ENCODE measurements around the gene TMEM107. TPM values are rescaled to one million over a fixed set of nuclear protein-coding genes. Genes with fewer than 3 reads are reported as not detected.
A peak's percentile ranks its signal among the peaks of the same experiment; 100 is the strongest.

The TMEM107 gene
- total and polyA plus RNA-seq, 10 of the 15 experiments (the other 5 are each of a cell fraction or from before 2014, with no cell fraction given): 7.9 to 38.7 (median 22.9) TPM

DNA sequence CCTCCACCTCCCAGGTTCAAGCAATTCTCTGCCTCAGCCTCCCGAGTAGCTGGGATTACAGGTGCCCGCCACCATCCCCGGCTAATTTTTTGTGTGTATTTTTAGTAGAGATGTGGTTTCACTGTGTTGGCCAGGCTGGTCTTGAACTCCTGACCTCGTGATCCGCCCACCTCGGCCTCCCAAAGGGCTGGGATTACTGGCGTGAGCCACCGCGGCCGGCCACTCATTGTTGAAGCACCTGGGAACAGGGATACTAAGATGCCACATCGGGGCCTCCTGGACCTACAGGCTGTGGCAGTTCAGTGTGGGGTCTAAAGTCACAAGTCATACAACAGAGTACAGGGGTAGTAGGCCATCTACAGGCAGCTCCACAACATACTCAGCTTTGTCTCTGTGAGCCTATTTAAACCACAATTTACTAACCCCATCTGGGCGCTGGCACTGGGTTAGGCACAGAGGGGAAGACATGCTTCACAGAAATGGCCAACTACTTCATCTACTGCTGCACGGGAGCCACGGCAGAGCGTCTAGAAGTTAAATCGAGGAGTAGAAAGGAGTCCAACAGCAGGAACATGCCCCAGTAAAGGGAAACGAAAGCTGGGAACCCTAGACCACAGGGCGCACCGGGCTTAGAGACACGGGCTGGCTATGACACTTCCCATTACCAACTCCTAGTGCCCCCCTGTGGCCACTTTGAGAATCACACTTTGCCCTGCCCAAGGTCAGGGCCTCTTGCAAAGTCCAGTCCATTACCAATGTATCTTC, 17.7 kb downstream of the TMEM107 start (continued):
- TF ChIP-seq CBX3 (IDR thresholded peaks at IDR 0.05; ENCODE audit: borderline replicate concordance, low read depth) (no peak), CHD1 (IDR thresholded peaks at IDR 0.05; ENCODE audit: low read depth, low read length) (no peak), CREM (IDR thresholded peaks at IDR 0.05; ENCODE audit: low read depth) (no peak), SP1 (IDR thresholded peaks at IDR 0.05; ENCODE audit: low read depth, low read length) (no peak), SMC3 (IDR thresholded peaks at IDR 0.05; ENCODE audit: borderline replicate concordance, low read length) (peak; percentile 63; the same call in 1 of the 2 replicates), SMAD1 (IDR thresholded peaks at IDR 0.05; ENCODE audit: low read depth, partially characterized antibody) (no peak), ATF7 (IDR thresholded peaks at IDR 0.05; ENCODE audit: low read depth) (no peak), DPF2 (IDR thresholded peaks at IDR 0.05) (no peak), MEF2A (IDR thresholded peaks at IDR 0.05; ENCODE audit: insufficient read depth, low read depth, low read length) (no peak), MYC (IDR thresholded peaks at IDR 0.05; ENCODE audit: insufficient read depth, insufficient read length, insufficient replicate concordance, low read length, severe bottlenecking) (no peak), EGR1 (IDR thresholded peaks at IDR 0.05; ENCODE audit: borderline replicate concordance in 1 of 2, low read depth in 2 of 2, low read length in 2 of 2) (no peak), PAX5 (IDR thresholded peaks at IDR 0.05; ENCODE audit: borderline replicate concordance, low read depth, low read length) (peak; percentile 36; the same call in 1 of the 2 replicates), GABPA (IDR thresholded peaks at IDR 0.05; ENCODE audit: low read depth) (no peak), ZBED1 (IDR thresholded peaks at IDR 0.05; ENCODE audit: borderline replicate concordance) (no peak), POLR2A (IDR thresholded peaks at IDR 0.05; ENCODE audit: low read depth, low read length) (no peak), NBN (IDR thresholded peaks at IDR 0.05) (peak; percentile 52; the same call in 1 of the 2 replicates), HSF1 (IDR thresholded peaks at IDR 0.05; ENCODE audit: low read depth, low read length) (no peak), JUND (IDR thresholded peaks at IDR 0.05; ENCODE audit: low read depth, low read length) (no peak), MXI1 (IDR thresholded peaks at IDR 0.05; ENCODE audit: low read depth, low read length) (no peak), BMI1 (IDR thresholded peaks at IDR 0.05; ENCODE audit: borderline replicate concordance) (no peak), CBX5 (IDR thresholded peaks at IDR 0.05; ENCODE audit: low read depth) (no peak), IRF4 (IDR thresholded peaks at IDR 0.05; ENCODE audit: low read depth, low read length) (0 out of 2 replicates have a peak, but pooled peaks have one; percentile 52)
- TF ChIP-seq, protein P1, sequence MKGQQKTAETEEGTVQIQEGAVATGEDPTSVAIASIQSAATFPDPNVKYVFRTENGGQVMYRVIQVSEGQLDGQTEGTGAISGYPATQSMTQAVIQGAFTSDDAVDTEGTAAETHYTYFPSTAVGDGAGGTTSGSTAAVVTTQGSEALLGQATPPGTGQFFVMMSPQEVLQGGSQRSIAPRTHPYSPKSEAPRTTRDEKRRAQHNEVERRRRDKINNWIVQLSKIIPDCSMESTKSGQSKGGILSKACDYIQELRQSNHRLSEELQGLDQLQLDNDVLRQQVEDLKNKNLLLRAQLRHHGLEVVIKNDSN (IDR thresholded peaks at IDR 0.05; ENCODE audit: borderline replicate concordance, extremely low read length, insufficient read depth, low read depth, low read length): no peak
- TF ChIP-seq, protein P2, sequence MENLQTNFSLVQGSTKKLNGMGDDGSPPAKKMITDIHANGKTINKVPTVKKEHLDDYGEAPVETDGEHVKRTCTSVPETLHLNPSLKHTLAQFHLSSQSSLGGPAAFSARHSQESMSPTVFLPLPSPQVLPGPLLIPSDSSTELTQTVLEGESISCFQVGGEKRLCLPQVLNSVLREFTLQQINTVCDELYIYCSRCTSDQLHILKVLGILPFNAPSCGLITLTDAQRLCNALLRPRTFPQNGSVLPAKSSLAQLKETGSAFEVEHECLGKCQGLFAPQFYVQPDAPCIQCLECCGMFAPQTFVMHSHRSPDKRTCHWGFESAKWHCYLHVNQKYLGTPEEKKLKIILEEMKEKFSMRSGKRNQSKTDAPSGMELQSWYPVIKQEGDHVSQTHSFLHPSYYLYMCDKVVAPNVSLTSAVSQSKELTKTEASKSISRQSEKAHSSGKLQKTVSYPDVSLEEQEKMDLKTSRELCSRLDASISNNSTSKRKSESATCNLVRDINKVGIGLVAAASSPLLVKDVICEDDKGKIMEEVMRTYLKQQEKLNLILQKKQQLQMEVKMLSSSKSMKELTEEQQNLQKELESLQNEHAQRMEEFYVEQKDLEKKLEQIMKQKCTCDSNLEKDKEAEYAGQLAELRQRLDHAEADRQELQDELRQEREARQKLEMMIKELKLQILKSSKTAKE (IDR thresholded peaks at IDR 0.05; ENCODE audit: low read depth, poor library complexity, severe bottlenecking): no peak
- TF ChIP-seq, protein P3, sequence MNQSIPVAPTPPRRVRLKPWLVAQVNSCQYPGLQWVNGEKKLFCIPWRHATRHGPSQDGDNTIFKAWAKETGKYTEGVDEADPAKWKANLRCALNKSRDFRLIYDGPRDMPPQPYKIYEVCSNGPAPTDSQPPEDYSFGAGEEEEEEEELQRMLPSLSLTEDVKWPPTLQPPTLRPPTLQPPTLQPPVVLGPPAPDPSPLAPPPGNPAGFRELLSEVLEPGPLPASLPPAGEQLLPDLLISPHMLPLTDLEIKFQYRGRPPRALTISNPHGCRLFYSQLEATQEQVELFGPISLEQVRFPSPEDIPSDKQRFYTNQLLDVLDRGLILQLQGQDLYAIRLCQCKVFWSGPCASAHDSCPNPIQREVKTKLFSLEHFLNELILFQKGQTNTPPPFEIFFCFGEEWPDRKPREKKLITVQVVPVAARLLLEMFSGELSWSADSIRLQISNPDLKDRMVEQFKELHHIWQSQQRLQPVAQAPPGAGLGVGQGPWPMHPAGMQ (IDR thresholded peaks at IDR 0.05; ENCODE audit: borderline replicate concordance): no peak
